Measurements from ENCODE around the gene IRGC. TPM values are rescaled to one million over a fixed set of nuclear protein-coding genes. Genes with fewer than 3 reads are reported as not detected.
A peak's percentile ranks its signal among the peaks of the same experiment; 100 is the strongest.

The IRGC gene
- total RNA-seq, 3 donors from 2014 or later = not detected

- no peak overlapping the region for H3K4me3 ChIP-seq
- H3K9me3 ChIP-seq = no peaks in the 10 kb centered on the region
- ATAC-seq = no peak
- no peaks in the 10 kb centered on the region for H3K4me1 ChIP-seq (ENCODE audit: low read depth)
- intact Hi-C loops (cut with DNase I, micrococcal nuclease) = no loop called here
- H3K36me3 ChIP-seq (ENCODE audit: low read depth) = no peaks in the 10 kb centered on the region
- no peak for TF ChIP-seq CTCF (IDR thresholded peaks at IDR 0.05)
- DNase-seq = no peak
Observed at GRCh38 chr19:43720936-43721335, 5.1 kb downstream of the IRGC start.

- no peaks in the 10 kb centered on the region for H3K36me3 ChIP-seq (ENCODE audit: low read depth)
- no peaks in the 10 kb centered on the region for H3K9me3 ChIP-seq
- TF ChIP-seq CTCF (IDR thresholded peaks at IDR 0.05) = no peak
- DNase-seq = no peak
- H3K4me1 ChIP-seq (ENCODE audit: low read depth) = no peaks in the 10 kb centered on the region
- intact Hi-C loops (cut with DNase I, micrococcal nuclease) = no loop called here
- no peak for ATAC-seq
- no peak overlapping the region for H3K4me3 ChIP-seq
Observed at GRCh38 chr19:43721469-43722048, 5.7 kb downstream of the IRGC start.

- Histone ChIP-seq H3K4me3 (no peak overlapping the region), H3K36me3 (ENCODE audit: low read depth) (no peaks in the 10 kb centered on the region), H3K4me1 (ENCODE audit: low read depth) (no peaks in the 10 kb centered on the region), H3K9me3 (no peaks in the 10 kb centered on the region)
- peak in 1 of 3 donors; percentile 25 for DNase-seq
- TF ChIP-seq CTCF (IDR thresholded peaks at IDR 0.05) = peak; percentile 7
- ATAC-seq = peak; percentile 58
- intact Hi-C loops (cut with DNase I, micrococcal nuclease) = no loop called here
Observed at GRCh38 chr19:43723588-43723987, 7.7 kb downstream of the IRGC start.

GRCh38 chr19:43724896-43725295 is 9.0 kb downstream of the IRGC start:
- intact Hi-C loops (cut with DNase I, micrococcal nuclease) = no loop called here
- no peak for TF ChIP-seq CTCF (IDR thresholded peaks at IDR 0.05)
- no peaks in the 10 kb centered on the region for H3K36me3 ChIP-seq (ENCODE audit: low read depth)
- no peaks in the 10 kb centered on the region for H3K9me3 ChIP-seq
- H3K4me1 ChIP-seq (ENCODE audit: low read depth) = no peaks in the 10 kb centered on the region
- no peak for DNase-seq
- ATAC-seq = no peak
- no peak overlapping the region for H3K4me3 ChIP-seq

- intact Hi-C loops (cut with DNase I, micrococcal nuclease) = no loop called here
- DNase-seq = no peak
- ATAC-seq = no peak
- TF ChIP-seq CTCF (IDR thresholded peaks at IDR 0.05) = no peak
- Histone ChIP-seq H3K9me3 (no peaks in the 10 kb centered on the region), H3K4me3 (no peak overlapping the region), H3K4me1 (ENCODE audit: low read depth) (no peaks in the 10 kb centered on the region), H3K36me3 (ENCODE audit: low read depth) (no peaks in the 10 kb centered on the region)
Observed at GRCh38 chr19:43725468-43725867, 9.6 kb downstream of the IRGC start.

Data from mucosa of descending colon (tissue), 3 donors.